HG03460 (cell line): ENCODE measurements around the gene SGTB.
"Not testable (repeated sequence)": the region's sequence is repeated elsewhere in the genome, so short reads cannot be mapped to it uniquely, and the experiment has no call there.

Source experiments
- ATAC-seq: cut with Tn5 transposase; IDR thresholded peaks from one replicate; pipeline ENCODE4 v1.9.1; 2021; ENCODE audit not compliant: unreplicated experiment

The SGTB gene

DNA sequence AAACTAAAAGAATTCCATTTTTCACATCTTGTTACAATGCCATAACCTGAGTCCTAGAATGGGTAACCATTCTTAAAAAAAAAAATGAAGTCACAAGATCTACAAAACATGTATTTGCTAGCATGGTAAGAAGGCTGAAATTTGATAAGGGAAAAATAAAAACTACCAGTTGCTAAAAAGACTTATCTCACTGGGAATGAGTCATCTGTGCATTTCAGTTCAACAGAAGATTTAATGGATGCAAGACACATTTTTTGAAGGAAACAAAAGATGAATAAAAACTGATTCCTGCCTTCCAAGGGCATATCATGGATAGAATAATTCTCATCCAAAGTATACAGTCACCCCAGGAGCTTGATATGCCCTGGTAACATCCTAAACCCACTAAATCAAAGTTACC lies 47.2 kb downstream of the SGTB start:
- ATAC-seq = no peak

DNA sequence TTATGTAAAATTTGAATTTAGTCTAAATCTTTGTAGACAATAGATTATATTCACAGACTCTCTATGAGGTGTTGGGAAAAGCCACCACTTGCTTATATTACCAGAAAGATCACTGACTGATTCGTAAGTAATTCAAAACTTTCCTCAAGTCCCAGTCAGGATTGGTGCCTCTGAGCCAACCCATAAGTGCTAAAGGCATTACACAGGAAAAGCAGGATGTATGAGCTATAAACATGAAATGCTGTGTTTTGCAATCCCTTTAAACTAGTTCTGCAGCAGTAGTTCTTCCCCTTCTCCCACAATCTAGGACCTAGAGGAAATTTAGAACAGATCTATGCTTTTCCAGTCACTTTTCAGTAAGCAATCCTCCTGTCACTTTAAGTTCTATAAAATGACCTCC lies 49.1 kb downstream of the SGTB start:
- ATAC-seq = no peak

DNA sequence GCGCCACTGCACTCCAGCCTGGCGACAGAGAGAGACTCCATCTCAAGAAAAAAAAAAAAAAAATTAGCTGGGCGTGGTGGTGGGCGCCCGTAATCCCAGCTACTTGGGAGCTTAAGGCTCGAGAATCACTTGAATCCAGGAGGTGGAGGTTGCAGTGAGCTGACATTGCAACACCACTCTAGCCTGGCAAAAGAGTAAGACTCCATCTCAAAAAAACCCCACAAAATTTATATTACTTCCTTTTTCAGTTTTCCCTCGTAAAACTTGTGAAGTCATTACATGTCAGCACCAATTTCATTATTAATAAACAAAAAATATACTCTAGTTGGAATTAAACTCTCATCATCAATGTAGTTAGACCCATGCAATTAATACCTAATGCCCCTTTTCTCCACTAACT lies 53.2 kb downstream of the SGTB start:
- no peak for ATAC-seq

DNA sequence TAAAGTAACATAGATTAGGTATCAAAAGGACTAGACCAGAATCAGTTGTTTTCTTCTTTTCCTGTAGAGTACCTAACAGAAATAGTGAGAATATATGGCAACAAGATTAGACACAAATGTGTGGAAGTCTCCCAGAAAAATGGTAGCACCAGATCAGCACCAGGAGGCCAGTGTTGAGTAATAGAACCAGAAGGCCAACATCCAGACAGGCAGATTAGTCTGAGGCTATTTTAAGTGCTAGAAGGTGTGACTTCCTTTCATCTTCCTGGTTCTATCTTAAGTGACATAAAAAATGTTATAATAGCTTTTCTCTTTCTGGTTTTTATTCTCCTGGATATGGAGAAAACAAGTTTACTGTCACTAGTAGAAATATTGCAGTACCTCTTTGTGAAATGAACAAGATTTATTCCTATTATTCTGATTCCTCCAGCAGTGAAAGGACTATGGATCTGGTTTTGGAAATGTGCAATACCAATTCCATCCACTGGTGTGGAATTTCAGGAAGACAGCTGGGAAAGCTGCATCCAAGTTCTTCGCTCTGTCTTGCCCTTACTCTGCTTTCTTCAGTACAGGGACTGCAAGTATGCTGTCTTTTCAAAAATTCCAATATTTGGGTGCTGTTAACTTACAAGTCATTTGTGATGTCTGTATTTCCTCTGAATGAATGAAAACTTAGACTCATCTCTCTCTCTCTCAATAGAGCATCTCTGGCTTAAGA lies 57.9 kb downstream of the SGTB start:
- ATAC-seq = no peak

DNA sequence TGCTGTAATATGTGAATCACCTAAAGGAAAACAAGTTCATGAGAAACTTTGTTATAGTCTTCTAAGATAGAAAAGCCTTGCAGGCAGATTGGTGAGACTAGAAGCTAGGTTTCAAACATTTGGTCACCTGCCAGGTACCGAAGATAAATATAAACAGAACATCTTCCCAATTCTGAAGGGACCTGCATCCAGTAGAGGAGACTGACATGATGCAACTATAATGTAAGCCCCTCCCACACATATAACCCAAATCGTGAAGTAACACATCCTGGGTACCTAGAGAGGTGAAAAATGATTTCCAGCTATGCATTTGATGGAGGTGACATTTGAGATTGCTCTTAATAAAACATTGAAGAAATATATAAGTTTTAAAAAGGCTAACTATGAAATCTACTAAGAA lies 67.2 kb downstream of the SGTB start:
- ATAC-seq = no peak

DNA sequence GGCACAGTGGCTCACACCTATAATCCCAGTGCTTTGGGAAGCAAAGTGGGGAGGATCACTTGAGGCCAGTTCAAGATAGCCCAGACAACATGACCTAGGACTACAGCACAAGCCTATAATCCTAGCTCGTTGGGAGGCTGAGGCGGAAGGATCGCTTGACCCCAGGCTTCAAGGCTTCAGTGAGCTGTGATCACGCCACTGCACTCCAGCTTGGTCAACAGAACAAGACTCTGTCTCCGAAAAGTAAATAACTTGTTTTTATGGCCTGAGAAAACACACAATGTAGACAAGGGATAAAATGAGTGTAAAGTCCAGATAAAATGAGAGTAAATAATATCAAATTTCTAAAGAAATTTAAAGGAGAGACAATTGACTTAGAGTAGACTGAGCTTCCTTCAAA lies 70.8 kb downstream of the SGTB start:
- no peak for ATAC-seq

DNA sequence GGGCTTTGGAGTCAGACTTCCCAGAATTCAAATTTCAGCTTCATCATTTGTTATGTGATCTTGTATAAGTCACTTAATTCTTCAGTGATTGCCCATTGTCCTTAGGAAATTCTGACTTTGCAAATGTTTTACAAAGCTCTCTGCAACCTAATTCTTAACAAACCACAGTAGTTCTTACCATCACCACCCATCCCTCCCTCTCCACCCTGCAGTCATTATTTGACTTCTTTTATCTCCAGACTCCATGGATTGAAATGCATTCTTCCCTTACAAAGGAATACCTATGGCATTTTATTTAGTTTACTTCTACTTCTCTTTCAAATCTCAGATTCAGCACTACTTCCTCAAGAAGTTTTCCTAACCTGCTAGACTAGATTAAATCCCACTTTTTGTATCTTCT lies 74.0 kb downstream of the SGTB start:
- no peak for ATAC-seq

DNA sequence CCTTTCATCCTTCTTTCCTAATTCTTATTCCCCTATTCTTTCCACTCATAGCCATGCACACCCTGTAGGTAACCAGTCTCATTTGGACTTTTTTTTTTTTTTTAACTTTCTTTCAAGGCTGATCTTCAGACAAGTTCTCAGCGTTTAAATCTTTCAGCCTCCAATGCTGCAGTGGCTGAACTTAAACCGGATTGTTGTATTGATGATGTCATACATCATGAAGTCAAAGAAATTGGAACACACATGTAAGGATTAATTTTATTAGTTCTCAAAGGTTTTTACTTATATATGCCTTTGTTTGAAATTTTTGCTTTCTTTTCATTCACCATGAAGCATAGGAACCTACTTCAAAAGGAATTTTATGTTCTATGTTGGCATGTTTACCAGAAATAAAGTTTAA lies 75.0 kb downstream of the SGTB start:
- ATAC-seq = no peak

DNA sequence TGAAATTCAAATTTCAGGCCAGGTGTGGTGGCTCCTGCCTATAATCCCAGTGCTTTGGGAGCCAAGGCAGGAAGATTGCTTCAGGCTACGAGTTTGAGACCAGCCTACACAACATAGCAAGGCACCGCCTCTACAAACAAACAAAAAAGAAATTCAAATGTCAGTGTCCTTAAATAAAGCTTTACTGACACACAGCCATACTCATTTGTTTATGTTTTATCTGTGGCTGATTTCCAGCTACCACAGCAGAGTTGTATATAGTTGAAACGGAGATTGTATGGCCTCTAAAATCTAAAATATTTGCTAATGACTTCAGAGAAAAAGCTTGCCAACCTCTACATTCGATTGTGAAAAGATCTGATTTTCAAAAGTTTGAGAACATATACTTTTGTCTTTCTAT lies 81.7 kb downstream of the SGTB start:
- ATAC-seq = no peak

DNA sequence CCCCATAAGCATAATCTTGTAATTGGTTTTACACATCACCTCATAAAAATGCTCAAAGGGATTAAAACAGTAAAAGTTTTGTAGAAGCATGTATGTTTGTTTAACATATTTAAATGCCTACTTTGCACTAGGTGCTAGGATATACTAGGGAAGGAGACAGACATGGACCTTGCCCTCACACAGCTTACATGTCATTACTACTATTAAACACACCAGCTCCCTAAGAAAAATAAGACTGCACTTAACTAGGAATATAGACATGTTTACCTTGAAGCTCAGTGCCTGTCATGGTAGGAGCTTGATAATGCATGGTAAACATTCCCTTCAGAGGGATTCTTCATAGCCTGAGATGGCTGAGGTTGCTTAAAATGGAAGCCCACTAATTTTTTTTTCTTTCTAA lies 90.9 kb downstream of the SGTB start:
- ATAC-seq = no peak

DNA sequence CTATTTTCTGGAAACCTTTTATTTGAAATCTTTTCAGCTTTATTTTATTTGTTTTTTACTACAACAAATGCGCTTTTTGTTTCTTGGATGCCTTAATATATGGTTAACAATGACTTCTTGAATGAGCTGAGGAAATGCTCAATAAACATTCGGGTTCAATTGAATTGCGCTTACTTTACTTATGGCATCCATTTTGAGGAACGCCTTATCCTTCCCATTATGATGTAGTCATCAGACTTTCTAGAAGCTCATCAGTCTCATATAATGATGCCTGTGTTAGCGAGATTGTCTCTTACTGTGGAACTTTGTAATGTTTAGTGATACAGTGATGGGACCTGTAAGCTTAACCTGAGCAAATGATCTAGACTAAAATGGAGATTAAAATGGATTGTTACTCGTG lies 96.2 kb downstream of the SGTB start:
- ATAC-seq = no peak

DNA sequence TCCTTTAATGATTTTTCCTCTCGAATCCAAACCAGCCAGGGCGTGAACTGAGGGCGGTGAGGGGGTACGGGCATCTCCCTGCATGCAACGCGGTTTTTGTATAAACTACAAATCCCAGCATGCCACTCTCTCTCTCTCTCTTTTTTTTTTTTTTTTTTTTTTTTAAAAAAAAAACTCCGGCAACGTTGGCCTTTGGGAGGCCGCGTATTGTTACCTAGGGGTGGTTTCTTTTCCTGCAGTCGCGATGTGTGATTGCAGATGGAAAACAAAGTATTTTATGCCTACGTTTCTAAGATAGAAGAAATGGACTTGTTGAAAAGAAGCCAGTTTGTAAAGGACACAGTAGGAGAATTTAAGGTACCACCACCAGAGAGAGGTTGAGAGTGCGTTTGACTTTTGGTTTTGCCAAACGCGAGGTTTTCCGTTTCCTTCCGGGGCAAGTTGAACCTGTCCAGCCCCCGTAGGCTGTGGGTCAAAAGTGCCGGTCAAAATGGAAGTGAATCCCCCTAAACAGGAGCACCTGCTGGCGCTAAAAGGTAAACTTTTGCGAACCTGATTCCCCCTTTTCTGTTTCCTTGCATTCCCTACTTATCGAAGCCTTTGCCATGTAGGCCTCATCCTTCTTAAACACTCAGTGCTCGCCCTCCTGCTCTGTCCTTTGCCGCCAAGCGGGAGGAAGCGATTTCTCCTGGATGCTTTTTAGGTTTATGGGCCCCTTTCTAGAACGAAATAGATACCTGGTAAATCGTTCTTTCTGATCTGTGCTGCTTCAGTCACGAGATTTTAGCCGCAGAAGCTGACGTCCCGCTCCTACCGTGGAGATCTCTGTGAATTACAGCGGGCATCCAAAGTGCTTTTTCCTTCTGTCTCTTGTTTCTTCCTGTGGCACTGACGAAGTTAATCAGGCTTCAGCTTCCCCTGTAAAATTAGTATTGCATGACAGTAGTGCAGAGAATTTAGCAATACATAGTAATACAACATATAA lies 97.0 kb downstream of the SGTB start, which contains the start of the genes SHLD3 and TRAPPC13:
TSS of gene SHLD3 (plus strand) at position 457 of the 985 bp plus-strand sequence. CDS start 4,561 bp downstream, outside the sequence.
TSS of gene TRAPPC13 (plus strand) at position 457 of the 985 bp plus-strand sequence. CDS start at position 491, 34 bp downstream.
- peak; percentile 73 for ATAC-seq

DNA sequence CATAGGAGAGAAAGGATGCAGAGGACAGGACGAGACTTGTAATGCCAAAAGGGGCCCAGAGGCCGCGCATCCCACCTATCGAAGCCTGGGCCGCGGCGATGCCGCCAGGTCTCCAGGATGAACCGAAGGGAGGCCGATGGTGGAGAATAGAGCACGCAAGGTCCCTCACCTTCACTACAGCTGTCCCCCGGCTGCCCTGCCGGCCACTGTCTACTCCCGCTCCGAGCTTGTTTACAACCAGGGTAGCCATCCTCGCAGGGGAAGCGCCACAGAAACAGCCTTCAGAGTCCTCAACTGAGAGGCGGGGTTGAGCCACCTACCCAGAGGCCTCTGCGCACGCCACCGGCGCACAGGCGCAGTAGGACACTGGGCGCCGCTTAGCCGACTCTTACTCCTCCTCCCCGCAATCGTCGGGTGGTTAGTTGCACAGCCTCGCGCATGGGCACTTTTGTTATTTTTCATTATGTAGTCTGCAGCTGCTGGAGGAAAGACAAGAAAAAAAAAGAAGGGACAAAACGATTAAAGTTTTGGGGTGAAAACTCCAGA lies 97.8 kb downstream of the SGTB start, which contains the start of gene TRIM23:
TSS of gene TRIM23 (minus strand) at position 309 of the 546 bp plus-strand sequence. CDS start at position 250, 59 bp downstream.
- ATAC-seq = peak; percentile 95

DNA sequence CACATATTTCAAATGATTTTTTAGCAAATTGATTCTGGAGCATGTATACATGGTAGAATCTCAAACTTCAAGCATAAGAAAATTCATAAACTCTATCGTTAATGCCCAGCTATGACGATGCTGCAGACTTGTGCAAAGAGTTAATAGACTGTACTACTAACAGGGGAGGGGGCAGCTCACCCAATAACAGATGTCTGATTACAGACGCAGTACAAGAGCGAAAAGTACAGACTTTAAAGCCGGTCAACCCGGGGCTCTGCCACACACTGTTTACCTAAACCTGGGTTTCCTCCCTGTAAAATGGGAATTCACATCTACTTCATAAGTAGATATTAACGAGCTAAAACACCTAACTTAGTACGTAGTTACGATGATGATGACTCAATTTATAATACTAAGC lies 98.4 kb downstream of the SGTB start:
- no peak for ATAC-seq

DNA sequence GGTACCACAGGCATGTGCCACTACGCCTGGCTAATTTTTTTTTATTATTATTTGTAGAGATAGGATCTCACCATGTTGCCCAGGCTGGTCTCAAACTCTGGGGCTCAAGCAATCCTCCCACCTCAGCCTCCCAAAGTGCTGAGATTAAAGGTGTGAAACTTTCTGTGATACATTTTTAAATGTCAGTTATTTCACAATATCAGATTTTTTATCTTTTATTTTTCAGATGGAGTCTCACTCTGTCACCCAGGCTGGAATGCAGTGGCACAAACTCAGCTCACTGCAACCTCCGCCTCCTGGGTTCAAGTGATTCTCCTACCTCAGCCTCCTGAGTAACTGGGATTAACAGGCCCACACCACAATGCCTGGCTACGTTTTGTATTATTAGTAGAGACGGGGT lies 99.9 kb downstream of the SGTB start:
- not testable (repeated sequence) for ATAC-seq

DNA sequence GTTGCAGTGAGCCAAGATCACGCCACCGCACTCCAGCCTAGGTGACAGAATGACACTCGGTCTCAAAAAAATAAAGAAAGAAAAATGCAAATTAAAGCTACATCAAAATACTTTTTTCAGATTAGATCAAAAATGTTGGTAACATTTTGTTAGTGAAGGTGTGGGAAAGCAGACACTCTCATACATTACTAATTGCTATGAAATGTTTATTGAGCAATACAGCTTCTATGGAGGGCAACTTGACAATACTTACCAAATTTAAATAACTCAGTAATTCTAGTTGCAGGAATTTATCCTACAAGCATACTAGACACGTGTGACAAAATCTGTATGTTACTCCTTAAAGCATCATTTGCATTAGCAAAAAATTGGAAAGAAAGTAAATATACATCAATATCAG lies 101.9 kb downstream of the SGTB start:
- no peak for ATAC-seq
